ENCODE results near the gene MAML1. TPM values are rescaled to one million over a fixed set of nuclear protein-coding genes. Genes with fewer than 3 reads are reported as not detected.

The MAML1 gene
- total RNA-seq, 1 donor from 2014 or later, result 43.2 TPM

DNA sequence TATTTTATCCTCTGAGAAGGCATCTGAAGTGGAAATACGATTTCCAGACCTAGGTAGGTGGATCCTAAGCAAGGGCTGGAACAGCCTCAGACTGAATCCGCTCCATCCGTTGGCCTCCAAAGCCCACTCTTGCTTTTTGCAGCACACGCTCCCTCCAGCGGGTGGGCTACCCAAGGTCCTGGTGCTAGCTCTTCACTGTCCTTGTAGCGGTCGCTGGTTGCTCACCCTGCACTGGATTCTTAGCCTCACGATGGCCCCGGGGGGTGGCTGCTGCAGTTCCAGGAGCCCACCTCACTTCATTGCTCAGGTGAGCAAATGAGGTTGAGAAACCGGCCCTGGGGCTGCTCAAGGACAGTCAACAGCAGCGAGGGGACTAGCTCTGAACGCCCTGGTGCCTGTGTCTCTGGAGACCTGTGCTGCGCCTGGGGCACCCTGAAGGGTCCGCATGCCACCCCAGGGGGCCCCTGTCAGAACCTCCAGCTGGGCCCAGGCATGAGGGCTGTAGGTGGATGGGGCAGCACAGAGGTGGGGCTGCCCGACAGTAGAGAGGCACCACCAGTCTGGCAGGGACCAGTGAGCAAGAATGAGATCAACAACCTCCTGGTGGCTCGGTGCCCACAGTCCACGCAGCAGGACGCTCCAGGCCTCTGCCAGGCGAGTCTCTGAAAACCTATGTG is 69.7 kb downstream of the MAML1 start:
- intact Hi-C loops (cut with micrococcal nuclease), result loop anchor here (1.0 to 5.0 kb wide), 4 partner anchors 35 to 490 kb away; partner anchors contain the start of genes MAPK9 and TBC1D9B

DNA sequence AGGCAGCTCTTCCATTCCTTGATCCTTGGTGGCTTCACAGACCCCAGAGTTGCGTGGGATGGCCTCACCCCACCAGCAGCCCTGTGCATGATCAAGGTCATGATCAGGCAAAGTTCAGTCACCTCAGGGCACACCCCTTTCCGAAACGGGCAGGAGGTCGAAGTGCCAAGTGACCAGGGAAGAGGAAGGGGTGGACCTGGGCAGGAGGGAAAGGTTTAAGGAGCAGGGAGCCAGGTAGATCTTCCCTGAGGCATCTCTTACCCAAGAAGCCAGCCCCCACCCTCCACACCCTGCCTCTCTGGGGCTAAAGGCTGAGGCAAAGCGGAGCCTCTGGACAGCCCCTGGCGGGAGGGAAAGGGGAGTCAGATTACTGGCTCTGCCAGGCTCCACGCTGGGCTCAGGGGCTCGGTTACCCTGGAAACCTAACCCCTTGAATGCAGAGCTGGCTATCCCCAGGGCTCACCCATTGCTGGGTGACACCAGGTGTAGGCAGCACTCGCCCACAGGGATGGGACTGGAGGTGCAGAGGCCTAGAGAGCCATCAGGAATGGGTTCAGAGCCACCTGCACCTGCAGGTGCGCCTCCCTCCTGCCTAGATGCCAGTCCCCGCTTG is 70.4 kb downstream of the MAML1 start:
- intact Hi-C loops (cut with micrococcal nuclease), result loop anchor here (1.0 to 5.0 kb wide), 4 partner anchors 34 to 489 kb away; partner anchors contain the start of genes MAPK9 and TBC1D9B

DNA sequence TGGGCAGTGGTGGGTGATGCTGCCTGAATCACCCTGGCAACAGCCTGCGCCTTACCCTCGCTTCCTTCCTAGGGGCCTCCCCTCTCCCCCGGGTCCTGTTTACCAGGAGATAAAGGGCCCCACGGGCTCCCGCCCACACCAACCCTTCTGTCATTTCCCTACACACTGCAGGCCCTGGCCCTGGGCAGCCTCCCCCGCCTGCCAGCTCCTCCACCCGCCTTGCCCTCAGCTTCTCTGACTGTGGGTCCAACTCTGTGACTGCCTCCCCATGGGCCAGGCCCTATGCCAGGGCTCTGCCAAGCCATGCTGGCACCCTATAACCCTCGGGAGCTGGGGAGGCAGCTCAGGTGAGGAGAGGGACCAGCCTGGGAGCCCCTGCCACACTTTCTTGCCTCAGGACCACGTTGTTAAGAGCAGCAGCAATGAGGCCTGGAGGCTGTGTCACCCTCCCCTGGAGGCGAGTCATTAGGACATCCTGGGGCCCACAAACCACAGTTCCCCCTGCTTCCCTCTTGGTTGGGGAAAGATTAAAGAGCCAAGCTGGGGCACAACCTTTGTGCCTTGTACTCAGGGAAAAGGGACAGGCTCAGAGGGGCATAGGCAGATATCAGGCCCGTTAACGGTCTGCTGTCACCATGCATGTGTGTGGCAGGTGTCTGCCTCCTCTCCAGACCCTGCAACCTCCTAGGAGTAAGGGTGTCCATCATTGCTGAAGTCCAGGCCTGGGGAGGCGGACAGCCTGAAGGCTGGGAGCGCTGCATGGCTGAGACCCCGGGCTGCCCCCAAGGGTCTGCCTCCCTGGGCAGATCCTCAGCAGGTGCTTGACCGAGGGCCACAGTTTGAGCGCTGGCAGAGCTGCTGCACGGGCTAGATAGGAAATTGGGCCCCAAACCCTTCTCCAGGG is 71.3 kb downstream of the MAML1 start:
- intact Hi-C loops (cut with micrococcal nuclease), result loop anchor here (5.0 kb wide), 2 partner anchors 33 to 488 kb away; partner anchors contain the start of gene MAPK9

DNA sequence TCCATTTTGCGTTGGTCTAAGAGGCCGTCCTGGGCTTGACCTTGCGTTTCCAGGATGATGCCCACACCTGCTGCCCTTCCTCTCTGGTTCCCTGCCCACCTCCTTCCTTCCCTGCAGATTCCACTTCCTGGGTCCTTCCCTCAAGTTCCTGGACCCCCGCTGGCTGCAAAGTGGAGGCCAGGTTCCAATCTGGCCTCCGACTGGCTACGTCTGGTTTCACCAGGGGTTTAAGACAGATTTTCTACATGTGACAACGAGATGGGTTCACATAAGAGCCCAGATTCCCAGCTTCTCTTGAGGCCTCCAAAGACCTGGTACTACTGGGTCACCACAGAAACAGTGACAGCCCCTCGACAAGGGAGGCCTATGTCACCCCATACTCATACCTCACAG is 71.9 kb downstream of the MAML1 start:
- intact Hi-C loops (cut with micrococcal nuclease), result loop anchor here (5.0 kb wide), 2 partner anchors 33 to 488 kb away; partner anchors contain the start of gene MAPK9

DNA sequence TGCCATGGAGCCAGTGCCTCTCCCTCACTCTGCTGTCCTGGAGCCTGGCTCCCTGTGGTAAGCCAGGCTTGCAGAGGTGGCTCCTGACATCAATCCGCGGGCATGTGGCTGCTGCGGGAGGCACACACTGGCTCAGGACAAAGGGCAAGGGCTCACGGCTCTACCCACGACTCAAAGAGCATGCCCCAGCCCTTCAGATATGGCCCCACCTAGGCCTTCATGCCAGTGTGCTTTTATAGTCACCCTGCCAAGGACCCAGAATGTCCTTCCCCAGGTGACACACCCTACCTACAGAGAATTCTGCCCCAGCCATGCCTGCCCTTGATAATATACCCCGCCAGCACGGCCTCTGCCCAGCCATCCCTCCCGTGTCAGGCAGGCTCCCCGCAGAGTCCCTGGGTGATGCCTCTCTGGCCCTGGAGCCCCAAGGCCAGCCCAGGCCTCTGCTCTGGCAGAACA is 72.5 kb downstream of the MAML1 start:
- intact Hi-C loops (cut with micrococcal nuclease), result loop anchor here (5.0 kb wide), 1 partner anchor 248 kb away; no protein-coding TSS in a partner anchor

DNA sequence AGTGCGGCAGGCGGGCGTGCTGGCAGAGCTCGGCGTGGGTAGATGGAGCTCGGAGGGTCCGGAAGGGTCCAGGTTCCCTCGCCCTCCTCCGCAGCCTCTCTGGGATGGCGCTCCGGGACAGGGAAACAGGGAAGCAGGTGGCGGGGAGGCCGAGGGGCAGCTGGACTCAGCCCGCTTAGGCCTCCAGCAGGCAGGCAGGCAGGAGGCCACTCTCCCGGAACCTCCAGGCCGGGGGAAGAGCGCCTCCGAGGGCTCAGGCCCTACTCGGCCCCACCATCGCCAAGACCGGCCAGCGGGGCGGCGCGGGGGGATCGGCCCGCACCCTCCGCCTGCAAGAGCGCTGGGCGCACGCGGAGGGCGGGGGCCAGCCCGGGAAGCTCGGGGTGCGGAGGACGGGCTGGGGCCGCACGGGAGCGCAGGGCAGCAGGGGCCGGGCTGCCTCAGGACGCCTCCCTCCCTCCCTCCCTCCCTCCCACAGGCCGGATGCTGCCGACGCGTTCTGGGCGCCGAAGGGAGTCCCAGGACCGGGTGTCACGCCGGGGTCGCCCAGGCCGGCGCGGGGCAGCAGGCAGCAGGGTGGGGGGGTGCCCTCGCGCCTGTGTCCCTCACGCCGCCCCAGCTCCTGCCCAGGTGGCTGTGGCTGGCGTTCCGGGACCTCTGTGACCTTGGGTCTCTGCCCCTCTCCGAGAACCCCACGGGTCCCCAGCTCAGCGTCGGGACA is 73.1 kb downstream of the MAML1 start:
- intact Hi-C loops (cut with micrococcal nuclease), result loop anchor here (1.0 to 5.0 kb wide), 4 partner anchors 15 to 248 kb away; partner anchors contain the start of genes MAML1 and SQSTM1

DNA sequence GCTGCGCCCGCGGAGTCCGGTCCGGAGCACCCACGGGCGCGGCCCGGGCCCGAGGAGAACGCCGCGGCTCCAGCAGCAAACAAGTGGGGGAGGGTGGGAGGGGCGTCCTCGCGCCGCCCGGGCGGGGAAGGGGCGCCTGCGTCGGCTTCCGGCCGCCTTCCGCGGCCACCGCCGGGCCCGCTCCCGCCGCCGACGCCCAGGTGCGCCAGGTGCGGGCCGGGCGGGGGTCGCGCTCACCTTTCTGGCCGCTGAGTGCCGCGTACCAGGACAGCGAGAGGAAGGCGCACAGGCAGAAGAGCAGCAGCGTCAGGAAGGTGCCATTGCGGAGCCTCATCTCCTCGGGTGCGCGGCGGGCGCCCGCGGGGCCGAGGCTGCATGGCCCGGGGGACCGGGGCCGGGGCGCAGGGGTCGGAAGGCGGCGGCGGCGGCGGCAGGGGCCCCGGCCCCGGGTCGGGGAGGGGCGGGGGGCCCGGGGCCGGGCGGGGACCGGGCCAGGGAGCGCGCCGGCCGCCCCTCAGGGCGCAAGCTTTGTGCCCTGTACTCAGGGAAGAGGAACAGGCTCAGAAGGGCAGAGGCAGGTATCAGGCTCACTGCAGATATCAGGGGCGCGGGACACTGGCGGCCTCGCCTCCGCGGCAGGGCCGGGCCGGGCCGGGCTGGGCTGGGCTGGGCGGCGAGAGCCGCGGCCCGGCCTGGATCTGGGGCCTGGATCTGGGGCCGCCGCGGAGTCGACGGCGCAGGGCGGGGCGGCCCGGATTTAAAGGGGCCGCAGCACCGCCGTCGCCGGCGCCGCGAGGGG is 73.8 kb downstream of the MAML1 start, which contains the start of gene MGAT4B:
MGAT4B (minus strand) TSS at position 617 of the 799 bp plus-strand sequence; CDS start at position 334, 283 bp downstream.
- intact Hi-C loops (cut with micrococcal nuclease), result loop anchor here (1.0 to 5.0 kb wide), 6 partner anchors 10 to 249 kb away; partner anchors contain the start of genes MAML1, MRNIP and SQSTM1

DNA sequence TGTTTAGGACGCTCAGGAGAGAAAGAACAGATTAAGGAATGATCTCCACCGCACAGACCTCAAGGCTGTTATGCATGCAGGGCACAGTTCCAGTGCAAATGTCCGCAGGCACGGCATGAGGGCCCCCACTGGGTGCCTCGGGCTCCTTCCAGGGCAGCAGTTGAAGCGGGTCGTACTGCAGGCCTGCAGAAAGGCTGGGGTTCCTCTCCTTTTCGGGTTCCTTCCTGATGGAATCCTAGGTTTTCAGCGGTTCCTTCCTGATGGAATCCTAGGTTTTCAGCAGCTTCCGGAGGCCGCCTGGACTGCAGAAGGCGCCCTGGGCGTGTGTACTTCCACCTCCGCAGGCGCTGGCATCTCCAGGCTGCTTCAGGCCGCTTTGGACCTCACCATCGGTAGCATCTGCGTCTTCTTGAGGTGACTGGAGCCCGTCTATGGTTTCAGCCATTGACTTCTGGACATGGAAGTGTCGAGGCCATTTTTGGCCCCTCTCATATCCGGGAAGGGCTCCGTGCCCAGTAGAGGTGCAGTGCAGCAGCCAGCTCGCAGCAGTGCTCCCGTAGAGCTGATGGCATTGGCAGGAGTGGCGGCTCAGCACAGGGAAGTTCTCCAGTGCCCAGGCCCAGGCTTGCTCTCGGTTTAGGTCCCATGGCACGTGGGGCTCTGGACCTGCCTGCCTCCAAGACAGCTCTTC is 79.7 kb downstream of the MAML1 start:
- intact Hi-C loops (cut with micrococcal nuclease), result loop anchor here (10.0 kb wide), 1 partner anchor 683 kb away; the partner anchor contains the start of gene CNOT6

DNA sequence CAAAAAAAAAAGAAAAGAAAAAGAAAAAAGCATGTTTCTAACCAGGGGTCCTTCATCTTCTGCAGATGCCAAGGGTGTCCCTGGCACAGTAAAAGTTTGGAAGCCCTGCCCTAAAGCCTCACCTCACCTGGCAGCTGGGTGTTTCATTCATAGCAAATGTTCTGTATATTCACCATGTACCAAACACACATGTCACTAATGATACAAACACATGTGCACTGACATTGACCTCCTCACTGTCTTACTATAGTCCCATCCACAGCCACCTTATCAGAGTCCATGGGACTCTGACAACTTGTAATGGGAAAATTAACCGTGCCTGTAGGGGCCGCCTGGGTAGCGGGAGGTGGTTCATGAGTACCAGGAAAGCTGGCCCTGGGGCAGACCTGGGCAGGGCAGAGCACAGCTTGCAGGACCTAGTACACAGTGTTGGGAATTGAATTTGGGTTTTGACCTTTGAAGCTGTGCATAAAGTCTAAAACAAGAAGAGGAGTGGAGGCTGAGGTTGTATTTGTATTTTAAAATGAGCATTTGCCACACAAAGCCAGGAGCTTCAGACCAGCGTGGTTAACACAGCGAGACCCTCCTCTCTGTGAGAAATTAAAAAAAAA is 80.5 kb downstream of the MAML1 start:
- intact Hi-C loops (cut with micrococcal nuclease), result loop anchor here (10.0 kb wide), 1 partner anchor 682 kb away; the partner anchor contains the start of gene CNOT6

DNA sequence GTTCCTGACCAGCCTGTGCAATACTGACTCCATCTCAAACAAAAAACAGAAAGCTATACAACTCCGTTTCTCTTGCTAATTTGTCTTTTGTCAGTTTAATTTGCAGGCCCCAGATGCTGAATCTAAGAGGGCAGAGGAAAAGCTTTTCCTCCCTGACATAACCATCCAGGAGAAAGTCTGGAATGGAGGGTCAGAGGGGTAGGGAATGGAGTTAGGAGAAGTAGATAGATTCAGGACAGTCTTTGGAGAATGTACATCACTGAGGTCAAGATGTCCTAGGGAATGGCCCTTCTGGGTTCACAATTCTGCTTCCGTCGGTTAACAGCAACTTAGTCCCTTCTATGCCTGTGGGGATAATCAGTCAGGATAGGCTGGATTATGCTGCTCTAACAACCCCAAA is 81.5 kb downstream of the MAML1 start:
- intact Hi-C loops (cut with micrococcal nuclease), result loop anchor here (10.0 kb wide), 1 partner anchor 681 kb away; the partner anchor contains the start of gene CNOT6

DNA sequence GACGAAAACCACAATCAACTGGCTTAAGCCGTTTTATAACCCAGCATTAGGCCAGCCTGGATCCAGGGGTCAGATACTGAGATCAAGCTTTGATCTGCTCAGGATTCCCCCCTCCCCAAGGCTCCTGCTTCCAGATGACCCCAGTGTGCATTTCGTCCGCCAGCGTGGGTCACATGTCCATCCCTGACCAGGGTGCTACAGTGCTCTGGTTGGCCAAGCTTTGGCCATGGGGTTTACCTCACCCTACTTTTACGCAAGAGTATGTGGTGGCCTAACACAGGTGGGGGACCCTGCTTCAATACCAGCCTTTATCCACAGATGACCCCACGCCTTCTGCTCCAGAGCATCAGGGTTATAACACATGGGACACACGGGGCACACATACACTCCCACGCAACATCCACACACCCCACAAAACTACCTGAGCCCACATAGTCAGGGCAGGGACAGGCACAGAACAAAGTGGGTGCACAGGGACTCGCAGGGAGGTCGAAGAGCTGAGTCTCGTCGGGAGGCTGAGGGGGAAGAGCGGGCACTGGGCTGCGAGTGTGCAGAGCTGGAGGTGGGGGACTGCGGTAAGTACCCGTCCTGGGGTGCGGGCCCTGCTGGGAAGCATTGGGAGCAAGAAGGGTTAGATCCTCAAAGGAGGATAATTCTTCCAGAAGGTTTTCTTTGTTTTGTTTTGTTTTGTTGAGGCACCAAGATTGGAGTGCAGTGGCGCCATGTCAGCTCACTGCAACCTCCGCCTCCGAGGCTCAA is 83.0 kb downstream of the MAML1 start:
- intact Hi-C loops (cut with micrococcal nuclease), result loop anchor here (10.0 kb wide), 1 partner anchor 679 kb away; the partner anchor contains the start of gene CNOT6

DNA sequence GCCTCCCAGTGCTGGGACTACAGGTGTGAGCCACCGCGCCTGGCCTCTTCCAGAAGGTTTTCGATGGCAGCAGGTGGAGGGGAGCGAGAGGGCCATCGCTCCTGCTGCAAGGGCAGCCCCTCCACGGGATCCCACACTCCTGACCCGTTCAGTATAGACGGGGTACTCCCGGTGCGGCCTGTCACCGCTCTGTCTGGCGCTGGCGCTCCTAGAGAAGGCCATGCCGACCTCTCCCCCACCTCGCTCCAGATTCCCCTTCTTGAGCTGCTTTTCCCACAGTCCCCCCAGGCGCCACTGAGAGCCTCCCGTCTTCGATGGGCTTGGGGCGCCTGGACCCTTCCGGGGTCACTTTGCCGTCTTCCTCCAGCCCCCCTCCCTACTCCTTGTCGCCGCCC is 83.8 kb downstream of the MAML1 start:
- intact Hi-C loops (cut with micrococcal nuclease), result loop anchor here (10.0 kb wide), 1 partner anchor 678 kb away; the partner anchor contains the start of gene CNOT6

DNA sequence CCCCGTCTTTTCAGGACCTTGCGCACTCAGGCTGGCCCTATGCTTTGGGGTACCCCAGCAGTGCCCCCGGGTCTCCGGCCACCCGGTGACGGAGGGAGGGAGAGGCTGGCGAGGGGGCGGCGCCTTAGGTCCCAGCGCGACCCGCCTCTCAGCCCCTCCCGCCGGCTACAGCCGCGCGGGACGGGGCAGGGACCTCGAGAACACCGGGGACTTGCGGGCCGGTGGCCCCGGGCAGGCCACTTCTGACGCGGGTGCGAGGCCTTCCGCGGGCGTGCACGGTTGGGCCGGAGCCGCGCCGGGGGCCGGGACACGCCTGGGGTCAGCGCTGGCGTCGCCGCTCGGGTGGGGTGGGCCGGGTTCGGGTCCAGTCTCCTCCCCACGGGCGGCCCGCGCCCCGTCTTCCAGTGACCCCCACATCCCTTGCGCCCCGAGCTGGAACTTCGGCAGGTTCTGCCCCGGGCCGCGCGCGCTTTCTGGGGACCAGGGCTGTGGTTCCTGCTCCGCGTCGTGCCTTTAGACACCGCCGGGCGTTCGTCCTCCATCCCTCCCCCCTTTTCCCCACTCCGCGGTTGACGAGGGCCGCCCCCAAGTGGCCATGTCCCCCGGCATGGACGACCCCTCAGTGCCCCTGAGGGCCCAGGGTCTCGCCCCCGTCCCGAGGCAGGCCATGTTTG is 84.3 kb downstream of the MAML1 start:
- intact Hi-C loops (cut with micrococcal nuclease), result loop anchor here (10.0 kb wide), 1 partner anchor 678 kb away; the partner anchor contains the start of gene CNOT6

DNA sequence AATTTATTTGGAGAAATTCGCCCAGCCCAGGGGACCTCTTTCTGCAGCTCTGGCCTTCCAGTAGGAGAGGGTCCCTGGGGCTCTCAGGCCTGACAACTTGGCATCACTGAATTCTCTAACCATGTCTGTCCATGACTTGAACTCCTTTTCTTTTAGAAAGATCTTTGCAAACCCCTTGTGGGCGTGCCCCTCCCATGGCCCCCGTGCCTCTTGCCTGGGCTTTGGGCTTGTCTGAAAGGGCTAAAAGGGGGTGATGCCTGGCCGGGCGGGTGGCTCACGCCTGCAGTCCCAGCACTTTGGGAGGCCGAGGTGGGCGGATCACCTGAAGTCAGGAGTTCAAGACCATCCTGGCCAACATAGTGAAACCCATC is 84.8 kb downstream of the MAML1 start:
- intact Hi-C loops (cut with micrococcal nuclease), result loop anchor here (10.0 kb wide), 1 partner anchor 677 kb away; the partner anchor contains the start of gene CNOT6

DNA sequence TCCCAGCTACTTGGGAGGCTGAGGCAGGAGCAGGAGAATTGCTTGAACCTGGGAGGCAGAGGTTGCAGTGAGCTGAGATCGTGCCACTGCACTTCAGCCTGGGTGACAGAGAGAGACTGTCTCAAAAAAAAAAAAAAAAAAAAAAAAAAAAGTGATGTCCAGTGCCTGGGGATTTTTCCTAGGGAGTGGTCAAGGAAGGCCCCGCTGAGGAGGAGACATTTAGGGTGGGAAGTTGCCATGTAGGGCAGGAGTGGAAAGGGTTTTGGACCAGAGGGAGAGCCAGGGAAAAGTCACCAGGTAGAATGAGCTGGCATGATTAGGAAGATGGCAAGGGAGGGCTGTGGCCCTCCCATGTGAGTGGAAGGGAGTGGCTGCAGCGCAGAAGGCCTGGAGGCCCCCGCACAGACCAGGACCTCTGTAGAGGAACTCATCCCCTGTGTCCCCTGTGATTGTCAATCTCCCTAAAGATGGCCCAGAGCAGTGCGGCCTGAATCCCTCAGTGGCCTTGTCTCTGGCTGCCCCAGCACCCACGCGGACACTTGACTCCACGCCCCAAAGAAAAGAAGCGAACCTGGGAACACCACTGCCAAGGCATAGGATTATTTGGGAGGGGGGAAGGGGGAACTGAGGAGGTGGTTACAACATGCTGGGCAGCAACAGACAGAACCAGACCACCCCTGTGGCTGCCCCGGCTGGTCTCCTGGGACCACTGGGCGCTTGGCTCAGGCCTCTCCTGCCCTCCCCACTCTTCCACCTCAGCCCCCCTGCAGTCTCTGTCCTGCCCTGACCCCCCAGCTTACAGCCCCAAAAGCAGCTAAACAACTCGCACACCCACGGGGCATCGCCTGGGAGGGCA is 85.5 kb downstream of the MAML1 start:
- intact Hi-C loops (cut with micrococcal nuclease), result loop anchor here (10.0 kb wide), 1 partner anchor 677 kb away; the partner anchor contains the start of gene CNOT6
